Immature natural killer cell (primary cell): ENCODE results near the gene PRKCE. TPM values are rescaled to one million over a fixed set of nuclear protein-coding genes. Genes with fewer than 3 reads are reported as not detected.

Experiments used
- DNase-seq, 3 donors: peaks; one replicate each; pipeline ENCODE4 v3.0.0; 2022; ENCODE audit warnings: mixed read lengths in 1 of 3
- H3K27ac Mint-ChIP-seq, 6 donors: one replicate each; pipeline ENCODE4 v1.8.0; 2020; ENCODE audit warnings: mixed read lengths in 6 of 6, mild to moderate bottlenecking in 5 of 6, inconsistent platforms in 4 of 6, moderate library complexity in 3 of 6
- H3K27me3 Mint-ChIP-seq, 3 donors: one replicate each; pipeline ENCODE4 v1.8.0; 2020 to 2021; ENCODE audit warnings: low read depth in 3 of 3, mild to moderate bottlenecking in 3 of 3, mixed read lengths in 3 of 3, moderate library complexity in 3 of 3, inconsistent platforms in 1 of 3
- H3K36me3 Mint-ChIP-seq, 3 donors: one replicate each; pipeline ENCODE4 v1.8.0; 2020; ENCODE audit warnings: mixed read lengths in 3 of 3, inconsistent platforms in 2 of 3, mild to moderate bottlenecking in 2 of 3
- H3K4me1 Mint-ChIP-seq, 2 donors: one replicate each; pipeline ENCODE4 v1.8.0; 2020; ENCODE audit warnings: inconsistent platforms in 2 of 2, mild to moderate bottlenecking in 2 of 2, mixed read lengths in 2 of 2, moderate library complexity in 1 of 2
- H3K4me3 Mint-ChIP-seq, 5 donors: one replicate each; pipeline ENCODE4 v1.8.0; 2020; ENCODE audit warnings: mild to moderate bottlenecking in 5 of 5, mixed read lengths in 5 of 5, inconsistent platforms in 3 of 5, moderate library complexity in 3 of 5
- H3K9me3 Mint-ChIP-seq, 6 donors: one replicate each; pipeline ENCODE4 v1.8.0; 2020; ENCODE audit warnings: mild to moderate bottlenecking in 6 of 6, mixed read lengths in 6 of 6, inconsistent platforms in 4 of 6, moderate library complexity in 3 of 6
- polyA plus RNA-seq, 3 donors: library from polyadenylated mRNA; unstranded; fragments of 300-500 nt; fragmentation: Illumina TruSeq; gene quantifications; one replicate each; pipeline ENCODE4 v1.2.3, GENCODE V29; 2021

Gene PRKCE
- polyA plus RNA-seq, 3 donors from 2014 or later, result 1.0 to 3.0 (median 2.5) TPM

- DNase-seq, result no peak
- H3K27me3 Mint-ChIP-seq, result peaks cover 0 to 2% (median 1%) of the 10 kb centered on the region in 3 donors
- no peak overlapping the region for H3K27ac Mint-ChIP-seq
- no peak overlapping the region for H3K4me3 Mint-ChIP-seq
- no peaks in the 10 kb centered on the region for H3K4me1 Mint-ChIP-seq
- peaks cover 12 to 21% (median 14%) of the 10 kb centered on the region in 3 donors for H3K36me3 Mint-ChIP-seq
- peaks cover 0 to 5% (median under 1%) of the 10 kb centered on the region in 6 donors for H3K9me3 Mint-ChIP-seq
Measured at GRCh38 chr2:46101557-46102220, 450.2 kb downstream of the PRKCE start.

DNA sequence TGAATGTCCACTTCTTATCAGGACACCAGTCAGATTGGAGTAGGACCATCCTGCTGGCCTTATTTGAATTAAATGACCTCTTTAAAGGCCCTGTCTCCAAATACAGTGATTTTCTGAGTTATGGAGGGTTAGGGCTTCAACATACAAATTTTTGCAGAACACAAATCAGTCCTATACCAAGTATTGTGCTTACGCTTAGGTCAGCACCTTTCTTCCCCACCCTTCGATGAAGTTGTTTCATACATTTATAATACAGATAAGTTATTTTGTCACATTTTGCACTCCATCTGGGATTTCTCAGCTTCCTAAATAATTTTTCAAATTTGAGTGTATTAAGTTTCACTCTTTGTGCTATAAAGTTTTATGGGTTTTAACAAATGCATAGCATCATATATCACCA, 455.2 kb downstream of the PRKCE start:
- Mint-ChIP-seq H3K9me3 (peaks cover 0 to 5% (median under 1%) of the 10 kb centered on the region in 6 donors), H3K27ac (no peak overlapping the region), H3K4me1 (no peaks in the 10 kb centered on the region), H3K27me3 (peaks cover 0 to 1% (median 0%) of the 10 kb centered on the region in 3 donors), H3K36me3 (peaks cover 12 to 30% (median 16%) of the 10 kb centered on the region in 3 donors), H3K4me3 (no peak overlapping the region)
- no peak for DNase-seq

GRCh38 chr2:46114996-46115395, 463.5 kb downstream of the PRKCE start:
- no peak for DNase-seq
- no peak overlapping the region for H3K4me3 Mint-ChIP-seq
- H3K27ac Mint-ChIP-seq, result no peak overlapping the region
- H3K9me3 Mint-ChIP-seq, result no peaks in the 10 kb centered on the region
- no peaks in the 10 kb centered on the region for H3K27me3 Mint-ChIP-seq
- H3K4me1 Mint-ChIP-seq, result peaks cover 0 to 13% of the 10 kb centered on the region in 2 donors
- H3K36me3 Mint-ChIP-seq, result peaks cover 0 to 12% (median 4%) of the 10 kb centered on the region in 3 donors

GRCh38 chr2:46116150-46116549, 464.7 kb downstream of the PRKCE start:
- Mint-ChIP-seq H3K27me3 (no peaks in the 10 kb centered on the region), H3K4me1 (peaks cover 0 to 13% of the 10 kb centered on the region in 2 donors), H3K27ac (no peak overlapping the region), H3K9me3 (no peaks in the 10 kb centered on the region), H3K36me3 (peaks cover 0 to 12% (median 0%) of the 10 kb centered on the region in 3 donors), H3K4me3 (no peak overlapping the region)
- no peak for DNase-seq

- Mint-ChIP-seq H3K9me3 (no peaks in the 10 kb centered on the region), H3K36me3 (peaks cover 0 to 12% (median 0%) of the 10 kb centered on the region in 3 donors), H3K27ac (no peak overlapping the region)
Measured at GRCh38 chr2:46116553-46116991, 465.1 kb downstream of the PRKCE start.

GRCh38 chr2:46117379-46117778, 465.9 kb downstream of the PRKCE start:
- H3K4me3 Mint-ChIP-seq, result no peak overlapping the region
- H3K36me3 Mint-ChIP-seq, result peaks cover 0 to 12% (median 0%) of the 10 kb centered on the region in 3 donors
- H3K4me1 Mint-ChIP-seq, result peaks cover 0 to 13% of the 10 kb centered on the region in 2 donors
- DNase-seq, result no peak
- H3K9me3 Mint-ChIP-seq, result no peaks in the 10 kb centered on the region
- no peaks in the 10 kb centered on the region for H3K27me3 Mint-ChIP-seq
- no peak overlapping the region for H3K27ac Mint-ChIP-seq

More at GRCh38 chr2:46116553-46116991, 465.1 kb downstream of the PRKCE start:
- no peak for DNase-seq
- Mint-ChIP-seq H3K4me3 (no peak overlapping the region), H3K4me1 (peaks cover 0 to 13% of the 10 kb centered on the region in 2 donors), H3K27me3 (no peaks in the 10 kb centered on the region)

DNA sequence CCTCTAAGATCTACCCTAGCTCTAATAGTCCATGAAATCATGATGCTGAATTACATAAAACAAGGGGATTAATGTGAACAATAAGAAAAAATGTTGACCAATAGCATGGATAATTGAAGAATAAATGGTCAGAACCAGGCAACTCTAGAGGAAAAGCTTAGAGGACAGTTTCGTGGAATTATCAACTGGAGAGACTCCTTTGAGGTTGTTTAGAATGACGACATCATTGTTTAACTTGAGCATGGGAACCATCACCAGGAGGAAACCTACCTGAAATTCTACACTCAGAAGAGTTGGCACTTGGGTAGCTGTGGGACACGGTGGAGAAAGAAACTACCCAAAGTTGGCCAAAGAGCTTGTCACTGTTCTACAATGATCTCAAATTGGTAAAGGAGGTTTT, 466.5 kb downstream of the PRKCE start:
- Mint-ChIP-seq H3K36me3 (peaks cover 0 to 12% (median 0%) of the 10 kb centered on the region in 3 donors), H3K27me3 (no peaks in the 10 kb centered on the region), H3K27ac (no peak overlapping the region), H3K4me1 (peaks cover 0 to 13% of the 10 kb centered on the region in 2 donors), H3K4me3 (no peak overlapping the region), H3K9me3 (no peaks in the 10 kb centered on the region)
- no peak for DNase-seq

- DNase-seq, result no peak
- Mint-ChIP-seq H3K27ac (no peak overlapping the region), H3K27me3 (no peaks in the 10 kb centered on the region), H3K4me3 (no peak overlapping the region), H3K4me1 (peaks cover 0 to 13% of the 10 kb centered on the region in 2 donors), H3K36me3 (peaks cover 0 to 12% (median 0%) of the 10 kb centered on the region in 3 donors), H3K9me3 (no peaks in the 10 kb centered on the region)
Measured at GRCh38 chr2:46118656-46119371, 467.3 kb downstream of the PRKCE start.

DNA sequence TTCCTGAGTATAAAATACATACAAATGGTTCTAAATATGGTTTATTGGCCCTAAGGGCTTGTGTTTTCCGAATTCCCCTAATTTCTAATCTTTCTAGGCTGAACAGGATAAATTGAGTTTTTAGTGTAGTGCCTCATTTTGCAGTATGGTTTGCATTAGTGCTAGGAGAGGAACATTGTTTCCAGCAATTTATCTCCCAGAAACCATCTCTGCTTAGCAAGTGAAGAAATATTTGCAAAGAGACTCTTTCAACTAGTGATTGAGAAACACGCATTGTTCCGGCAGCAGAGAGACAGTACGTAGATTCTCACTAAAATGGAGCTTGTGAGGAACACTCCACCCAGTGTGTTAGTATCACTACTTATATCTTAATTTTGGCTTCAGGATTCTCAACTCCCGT, 468.0 kb downstream of the PRKCE start:
- Mint-ChIP-seq H3K4me3 (no peak overlapping the region), H3K27me3 (no peaks in the 10 kb centered on the region)

DNA sequence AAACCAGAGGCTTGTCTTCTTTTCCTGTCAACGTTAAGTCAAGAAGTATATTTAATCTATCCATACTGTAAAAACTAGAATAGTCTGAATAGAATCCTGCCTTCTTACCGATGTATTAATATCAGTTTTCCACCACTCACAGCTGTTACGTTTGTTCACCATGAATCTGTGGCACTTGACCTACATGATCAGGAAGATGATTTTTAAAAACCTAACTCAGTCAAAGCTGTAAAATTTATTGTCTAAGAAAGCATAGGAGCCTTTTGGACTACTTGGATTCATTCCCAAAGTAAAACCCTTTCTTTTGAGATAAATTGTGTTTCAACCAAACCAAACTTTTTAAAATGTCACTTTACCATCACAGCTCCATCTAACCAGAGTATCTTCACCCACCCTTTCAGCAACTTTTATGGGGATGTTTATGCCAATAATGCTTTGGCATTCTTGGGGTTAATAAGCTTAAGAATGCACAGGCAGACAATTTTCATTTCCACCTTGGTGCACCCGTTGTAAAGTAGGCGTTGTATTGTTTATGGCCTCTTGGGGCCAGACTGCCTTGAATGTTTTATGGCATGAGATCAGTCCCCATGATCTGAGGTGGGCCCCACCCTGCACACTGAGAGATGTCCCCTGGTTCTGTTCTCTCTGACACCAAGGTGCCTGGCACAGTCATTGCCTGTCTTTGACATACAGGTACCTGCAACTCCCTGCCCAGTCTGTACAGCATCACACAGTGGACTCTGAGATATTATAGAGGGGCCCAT, 469.5 kb downstream of the PRKCE start:
- no peak for DNase-seq
- H3K36me3 Mint-ChIP-seq, result peaks cover 0 to 11% (median 4%) of the 10 kb centered on the region in 3 donors
- peaks cover 0 to 13% of the 10 kb centered on the region in 2 donors for H3K4me1 Mint-ChIP-seq
- H3K9me3 Mint-ChIP-seq, result no peaks in the 10 kb centered on the region
- H3K4me3 Mint-ChIP-seq, result no peak overlapping the region
- H3K27me3 Mint-ChIP-seq, result no peaks in the 10 kb centered on the region
- no peak overlapping the region for H3K27ac Mint-ChIP-seq

More for the DNA sequence above, 468.0 kb downstream of the PRKCE start:
- DNase-seq, result no peak
- peaks cover 0 to 13% of the 10 kb centered on the region in 2 donors for H3K4me1 Mint-ChIP-seq
- H3K9me3 Mint-ChIP-seq, result no peaks in the 10 kb centered on the region
- H3K27ac Mint-ChIP-seq, result no peak overlapping the region
- peaks cover 0 to 12% (median 1%) of the 10 kb centered on the region in 3 donors for H3K36me3 Mint-ChIP-seq

GRCh38 chr2:46122318-46122976, 471.0 kb downstream of the PRKCE start:
- Mint-ChIP-seq H3K27me3 (no peaks in the 10 kb centered on the region), H3K4me1 (peaks cover 0 to 13% of the 10 kb centered on the region in 2 donors), H3K4me3 (no peak overlapping the region), H3K36me3 (peaks cover 0 to 4% (median 0%) of the 10 kb centered on the region in 3 donors), H3K9me3 (no peaks in the 10 kb centered on the region), H3K27ac (no peak overlapping the region)
- no peak for DNase-seq

DNA sequence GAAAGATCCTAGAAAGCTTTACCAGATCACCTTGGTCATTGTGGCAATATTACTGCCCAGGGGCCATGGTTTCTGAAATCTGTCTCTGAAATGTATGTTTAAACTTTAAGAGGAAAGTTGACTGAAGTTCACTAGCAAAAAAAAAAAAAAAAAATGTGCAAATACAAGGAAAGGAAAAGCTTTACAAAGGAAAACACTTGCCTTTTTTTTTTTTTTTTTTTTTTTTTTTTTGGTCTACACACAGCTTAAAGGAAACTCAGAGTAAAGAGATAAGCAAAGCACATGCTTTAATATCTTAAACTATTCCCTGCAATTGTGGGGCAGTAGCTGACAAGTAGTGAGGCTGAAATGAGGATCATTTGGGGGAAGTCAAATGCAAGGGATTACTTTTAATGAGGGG, 471.5 kb downstream of the PRKCE start:
- Mint-ChIP-seq H3K9me3 (no peaks in the 10 kb centered on the region), H3K36me3 (peaks cover 0 to 4% (median 0%) of the 10 kb centered on the region in 3 donors), H3K4me3 (no peak overlapping the region), H3K27ac (no peak overlapping the region), H3K4me1 (peaks cover 0 to 11% of the 10 kb centered on the region in 2 donors), H3K27me3 (no peaks in the 10 kb centered on the region)
- no peak for DNase-seq

GRCh38 chr2:46125798-46126197, 474.3 kb downstream of the PRKCE start:
- no peak for DNase-seq
- Mint-ChIP-seq H3K9me3 (no peaks in the 10 kb centered on the region), H3K4me3 (no peak overlapping the region), H3K4me1 (no peaks in the 10 kb centered on the region), H3K27ac (no peak overlapping the region), H3K36me3 (peaks cover 0 to 4% (median 0%) of the 10 kb centered on the region in 3 donors), H3K27me3 (no peaks in the 10 kb centered on the region)
